WTC11 (cell line): ENCODE measurements around the gene TEX26.

Experiments
- CBFB ChIP-seq: sonication (generic); formaldehyde crosslinking; IDR thresholded peaks from 2 replicates; pipeline ENCODE4 v1.8.1; 2022; ENCODE audit warnings: mild to moderate bottlenecking, low read depth, missing genetic modification reagents
- CREB1 ChIP-seq: sonication (generic); formaldehyde crosslinking; IDR thresholded peaks from 2 replicates; pipeline ENCODE4 v1.8.0; 2023; ENCODE audit warnings: mild to moderate bottlenecking, missing genetic modification reagents
- ZNF512 ChIP-seq: sonication (generic); formaldehyde crosslinking; IDR thresholded peaks from 2 replicates; pipeline ENCODE4 v1.8.1; 2022; ENCODE audit warnings: missing genetic modification reagents, borderline replicate concordance
- TF ChIP-seq, protein P1 (sequence below): fragments of 200-600 bp; IDR thresholded peaks from 2 replicates; pipeline ENCODE4 v1.8.0; 2022; ENCODE audit warnings: antibody characterized with exemption
- TF ChIP-seq, protein P2 (sequence below): sonication (generic); formaldehyde crosslinking; IDR thresholded peaks from 2 replicates; pipeline ENCODE4 v1.8.1; 2023; ENCODE audit warnings: mild to moderate bottlenecking, missing genetic modification reagents, borderline replicate concordance

DNA sequence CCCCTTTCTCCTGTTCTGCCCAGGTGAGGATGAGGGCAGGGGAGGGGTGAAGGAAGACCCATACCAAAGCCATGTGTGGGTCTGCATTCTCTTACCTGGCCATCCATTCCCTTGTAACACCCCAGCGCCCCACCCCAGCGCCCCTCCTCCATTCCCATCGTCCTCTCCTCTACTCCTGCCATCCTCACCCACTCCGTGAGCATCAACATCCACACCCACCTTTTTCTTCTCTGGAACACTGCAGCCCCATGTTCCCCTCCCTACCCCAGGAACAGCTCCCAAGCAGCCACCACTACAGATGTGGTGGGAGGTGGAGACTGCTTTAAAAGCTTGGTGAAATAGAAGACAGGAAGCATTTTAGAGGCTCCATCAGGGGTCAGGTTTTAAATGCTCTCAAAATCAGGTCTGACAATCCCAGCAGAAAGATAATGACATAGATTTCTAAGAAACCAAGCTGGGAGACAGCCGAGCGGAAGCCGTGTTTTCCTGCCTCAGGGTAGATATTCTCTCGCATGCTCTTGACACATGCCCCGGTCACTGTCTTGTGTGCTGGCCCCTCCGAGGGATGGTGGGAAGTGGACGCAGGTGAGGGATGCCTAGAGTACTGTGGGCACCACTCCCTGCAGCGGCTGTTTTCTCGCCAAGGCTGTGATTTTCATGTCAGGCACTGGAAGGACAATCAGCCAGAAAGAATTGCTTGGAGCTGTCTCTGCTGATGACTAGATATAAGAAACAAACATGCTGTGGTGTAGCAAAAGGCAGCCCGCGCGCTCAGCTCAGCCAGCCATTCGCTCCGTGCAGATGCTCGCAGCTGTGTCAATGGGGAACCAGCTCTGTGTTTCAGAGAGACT lies 16.5 kb upstream of the TEX26 start:
- TF ChIP-seq, protein P1, sequence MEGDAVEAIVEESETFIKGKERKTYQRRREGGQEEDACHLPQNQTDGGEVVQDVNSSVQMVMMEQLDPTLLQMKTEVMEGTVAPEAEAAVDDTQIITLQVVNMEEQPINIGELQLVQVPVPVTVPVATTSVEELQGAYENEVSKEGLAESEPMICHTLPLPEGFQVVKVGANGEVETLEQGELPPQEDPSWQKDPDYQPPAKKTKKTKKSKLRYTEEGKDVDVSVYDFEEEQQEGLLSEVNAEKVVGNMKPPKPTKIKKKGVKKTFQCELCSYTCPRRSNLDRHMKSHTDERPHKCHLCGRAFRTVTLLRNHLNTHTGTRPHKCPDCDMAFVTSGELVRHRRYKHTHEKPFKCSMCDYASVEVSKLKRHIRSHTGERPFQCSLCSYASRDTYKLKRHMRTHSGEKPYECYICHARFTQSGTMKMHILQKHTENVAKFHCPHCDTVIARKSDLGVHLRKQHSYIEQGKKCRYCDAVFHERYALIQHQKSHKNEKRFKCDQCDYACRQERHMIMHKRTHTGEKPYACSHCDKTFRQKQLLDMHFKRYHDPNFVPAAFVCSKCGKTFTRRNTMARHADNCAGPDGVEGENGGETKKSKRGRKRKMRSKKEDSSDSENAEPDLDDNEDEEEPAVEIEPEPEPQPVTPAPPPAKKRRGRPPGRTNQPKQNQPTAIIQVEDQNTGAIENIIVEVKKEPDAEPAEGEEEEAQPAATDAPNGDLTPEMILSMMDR, result no peak
- TF ChIP-seq ZNF512 (CRISPR knock-in tag), result no peak
- TF ChIP-seq CREB1 (CRISPR knock-in tag), result no peak
- TF ChIP-seq, protein P2, sequence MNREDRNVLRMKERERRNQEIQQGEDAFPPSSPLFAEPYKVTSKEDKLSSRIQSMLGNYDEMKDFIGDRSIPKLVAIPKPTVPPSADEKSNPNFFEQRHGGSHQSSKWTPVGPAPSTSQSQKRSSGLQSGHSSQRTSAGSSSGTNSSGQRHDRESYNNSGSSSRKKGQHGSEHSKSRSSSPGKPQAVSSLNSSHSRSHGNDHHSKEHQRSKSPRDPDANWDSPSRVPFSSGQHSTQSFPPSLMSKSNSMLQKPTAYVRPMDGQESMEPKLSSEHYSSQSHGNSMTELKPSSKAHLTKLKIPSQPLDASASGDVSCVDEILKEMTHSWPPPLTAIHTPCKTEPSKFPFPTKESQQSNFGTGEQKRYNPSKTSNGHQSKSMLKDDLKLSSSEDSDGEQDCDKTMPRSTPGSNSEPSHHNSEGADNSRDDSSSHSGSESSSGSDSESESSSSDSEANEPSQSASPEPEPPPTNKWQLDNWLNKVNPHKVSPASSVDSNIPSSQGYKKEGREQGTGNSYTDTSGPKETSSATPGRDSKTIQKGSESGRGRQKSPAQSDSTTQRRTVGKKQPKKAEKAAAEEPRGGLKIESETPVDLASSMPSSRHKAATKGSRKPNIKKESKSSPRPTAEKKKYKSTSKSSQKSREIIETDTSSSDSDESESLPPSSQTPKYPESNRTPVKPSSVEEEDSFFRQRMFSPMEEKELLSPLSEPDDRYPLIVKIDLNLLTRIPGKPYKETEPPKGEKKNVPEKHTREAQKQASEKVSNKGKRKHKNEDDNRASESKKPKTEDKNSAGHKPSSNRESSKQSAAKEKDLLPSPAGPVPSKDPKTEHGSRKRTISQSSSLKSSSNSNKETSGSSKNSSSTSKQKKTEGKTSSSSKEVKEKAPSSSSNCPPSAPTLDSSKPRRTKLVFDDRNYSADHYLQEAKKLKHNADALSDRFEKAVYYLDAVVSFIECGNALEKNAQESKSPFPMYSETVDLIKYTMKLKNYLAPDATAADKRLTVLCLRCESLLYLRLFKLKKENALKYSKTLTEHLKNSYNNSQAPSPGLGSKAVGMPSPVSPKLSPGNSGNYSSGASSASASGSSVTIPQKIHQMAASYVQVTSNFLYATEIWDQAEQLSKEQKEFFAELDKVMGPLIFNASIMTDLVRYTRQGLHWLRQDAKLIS (CRISPR knock-in tag), result no peak
- TF ChIP-seq CBFB (CRISPR knock-in tag), result no peak
